Chondrocyte (in vitro differentiated cells): ENCODE measurements around the gene NCAM1. TPM values are rescaled to one million over a fixed set of nuclear protein-coding genes. Genes with fewer than 3 reads are reported as not detected.

Experiments used
- DNase-seq: peaks from one replicate; pipeline ENCODE4 v3.0.0; 2021; ENCODE audit warnings: mixed read lengths, low spot score
- H3K27ac Mint-ChIP-seq: one replicate; pipeline ENCODE4 v1.8.0; 2021; ENCODE audit warnings: mild to moderate bottlenecking, moderate library complexity, mixed read lengths; ENCODE audit not compliant: unreplicated experiment
- H3K27me3 Mint-ChIP-seq: 2 replicates; pipeline ENCODE4 v1.8.0; 2021; ENCODE audit warnings: low read depth, mixed read lengths
- H3K36me3 Mint-ChIP-seq: 2 replicates; pipeline ENCODE4 v1.8.0; 2021; ENCODE audit warnings: low read depth, mixed read lengths
- H3K4me1 Mint-ChIP-seq: 2 replicates; pipeline ENCODE4 v1.8.0; 2021; ENCODE audit warnings: low read depth, mild to moderate bottlenecking, mixed read lengths
- H3K4me3 Mint-ChIP-seq: one replicate; pipeline ENCODE4 v1.8.0; 2021; ENCODE audit warnings: mild to moderate bottlenecking, moderate library complexity, mixed read lengths; ENCODE audit not compliant: unreplicated experiment
- H3K9me3 Mint-ChIP-seq: 2 replicates; pipeline ENCODE4 v1.8.0; 2021; ENCODE audit warnings: low read depth, mixed read lengths
- total RNA-seq: library from RNA; stranded (reverse); gene quantifications from 3 replicates; pipeline ENCODE4 v1.2.1, GENCODE V29; 2021
- TF ChIP-seq, protein P1 (sequence below): fragments of 200-600 bp; sonication (generic); IDR thresholded peaks from 2 replicates; pipeline ENCODE4 v1.5.0; 2021; ENCODE audit warnings: antibody characterized with exemption, mild to moderate bottlenecking, moderate library complexity

The NCAM1 gene
- total RNA-seq, 1 donor from 2014 or later = 3.9 TPM

DNA sequence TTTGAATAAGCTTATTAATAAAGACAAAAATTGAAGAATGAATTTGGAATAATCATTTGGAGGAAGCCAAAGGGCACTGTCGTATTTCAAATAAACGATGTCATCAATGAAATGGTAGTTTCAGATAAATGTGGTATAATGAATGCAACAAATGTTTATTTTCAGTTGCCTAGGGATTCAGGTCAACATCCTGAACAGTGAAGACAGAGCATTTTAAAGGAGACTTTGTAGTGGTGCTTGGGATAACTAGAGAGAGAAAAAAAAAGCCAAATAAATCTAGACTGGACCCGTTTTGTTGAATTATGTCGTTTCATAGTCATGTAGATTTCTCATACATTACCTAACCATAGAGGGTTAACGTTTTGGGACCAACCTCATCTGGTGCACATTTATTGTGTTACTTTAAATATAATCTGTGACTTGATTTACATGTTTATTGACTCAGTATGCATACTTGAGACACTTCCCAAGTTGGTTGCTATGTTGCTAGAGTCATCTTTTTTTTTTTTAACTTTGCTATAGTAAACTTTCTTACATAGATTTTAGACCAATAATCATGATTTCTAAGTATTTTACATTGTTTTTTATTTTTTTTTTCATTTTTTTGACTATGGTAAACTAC is 111.1 kb downstream of the NCAM1 start:
- Mint-ChIP-seq H3K36me3 (no peaks in the 10 kb centered on the region), H3K9me3 (no peaks in the 10 kb centered on the region)

DNA sequence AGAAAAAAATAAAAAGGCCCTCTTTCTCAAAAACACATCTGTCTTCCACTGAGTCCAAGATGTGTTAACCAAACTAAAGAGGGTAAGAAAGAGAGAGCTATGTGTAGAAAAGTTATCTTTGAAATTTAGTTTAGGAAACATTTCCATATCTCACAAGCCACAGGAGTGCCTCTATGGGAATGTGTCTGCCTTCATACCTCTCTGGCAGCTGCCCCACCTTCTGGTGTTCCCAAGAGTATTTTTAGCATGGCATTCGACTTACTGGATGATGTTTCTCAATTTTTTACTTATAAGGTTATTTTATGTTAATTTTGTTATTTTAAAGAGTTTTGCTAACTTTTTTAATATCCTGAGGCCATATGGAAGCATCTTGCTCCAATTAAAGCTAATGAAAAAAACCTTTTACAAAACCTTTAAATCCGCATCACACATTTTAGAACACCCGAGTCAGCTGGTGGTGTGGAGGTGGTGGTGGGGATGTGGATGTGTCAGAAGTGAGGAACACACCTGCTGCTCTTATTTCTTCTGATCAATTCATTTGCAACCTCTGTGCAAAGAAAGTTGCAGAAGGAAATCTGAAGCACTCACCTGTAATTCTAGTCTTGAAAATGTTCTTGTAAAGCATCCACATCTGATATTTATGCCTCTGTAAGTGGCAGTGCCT is 112.2 kb downstream of the NCAM1 start:
- Mint-ChIP-seq H3K4me3 (no peak overlapping the region), H3K27ac (no peak overlapping the region), H3K36me3 (no peaks in the 10 kb centered on the region), H3K9me3 (no peaks in the 10 kb centered on the region), H3K4me1 (no peaks in the 10 kb centered on the region), H3K27me3 (no peaks in the 10 kb centered on the region)
- TF ChIP-seq, protein P1, sequence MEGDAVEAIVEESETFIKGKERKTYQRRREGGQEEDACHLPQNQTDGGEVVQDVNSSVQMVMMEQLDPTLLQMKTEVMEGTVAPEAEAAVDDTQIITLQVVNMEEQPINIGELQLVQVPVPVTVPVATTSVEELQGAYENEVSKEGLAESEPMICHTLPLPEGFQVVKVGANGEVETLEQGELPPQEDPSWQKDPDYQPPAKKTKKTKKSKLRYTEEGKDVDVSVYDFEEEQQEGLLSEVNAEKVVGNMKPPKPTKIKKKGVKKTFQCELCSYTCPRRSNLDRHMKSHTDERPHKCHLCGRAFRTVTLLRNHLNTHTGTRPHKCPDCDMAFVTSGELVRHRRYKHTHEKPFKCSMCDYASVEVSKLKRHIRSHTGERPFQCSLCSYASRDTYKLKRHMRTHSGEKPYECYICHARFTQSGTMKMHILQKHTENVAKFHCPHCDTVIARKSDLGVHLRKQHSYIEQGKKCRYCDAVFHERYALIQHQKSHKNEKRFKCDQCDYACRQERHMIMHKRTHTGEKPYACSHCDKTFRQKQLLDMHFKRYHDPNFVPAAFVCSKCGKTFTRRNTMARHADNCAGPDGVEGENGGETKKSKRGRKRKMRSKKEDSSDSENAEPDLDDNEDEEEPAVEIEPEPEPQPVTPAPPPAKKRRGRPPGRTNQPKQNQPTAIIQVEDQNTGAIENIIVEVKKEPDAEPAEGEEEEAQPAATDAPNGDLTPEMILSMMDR = no peak
- no peak for DNase-seq

More for the DNA sequence above, 111.1 kb downstream of the NCAM1 start:
- TF ChIP-seq, protein P1 = no peak
- DNase-seq = no peak
- Mint-ChIP-seq H3K4me3 (no peak overlapping the region), H3K4me1 (no peaks in the 10 kb centered on the region), H3K27me3 (no peaks in the 10 kb centered on the region), H3K27ac (no peak overlapping the region)

DNA sequence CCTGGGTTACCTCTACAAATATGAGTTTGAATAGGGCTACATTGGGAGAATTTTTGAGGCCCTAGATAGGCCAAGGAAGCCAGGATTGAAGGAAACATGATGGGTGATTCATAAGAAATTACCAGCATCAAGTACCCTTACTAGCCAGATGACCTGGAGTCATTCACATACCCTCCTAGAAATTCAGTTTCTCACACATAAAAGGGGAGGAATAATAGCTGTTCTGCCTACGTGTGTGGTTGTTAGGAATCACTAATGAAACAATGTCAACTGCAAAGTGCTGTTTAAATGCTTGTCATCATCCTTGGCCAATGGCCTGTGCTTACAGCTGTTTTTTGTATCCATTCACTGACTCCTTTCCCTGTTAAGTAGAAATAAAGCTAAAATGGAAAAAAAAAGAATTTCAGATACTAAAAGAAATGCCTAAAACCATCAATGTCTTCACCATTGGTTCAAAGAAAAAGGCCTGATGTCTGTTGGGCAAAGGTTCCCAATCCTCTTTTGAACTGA is 114.4 kb downstream of the NCAM1 start:
- Mint-ChIP-seq H3K4me3 (no peak overlapping the region), H3K27me3 (no peaks in the 10 kb centered on the region), H3K9me3 (no peaks in the 10 kb centered on the region), H3K4me1 (no peaks in the 10 kb centered on the region), H3K36me3 (no peaks in the 10 kb centered on the region), H3K27ac (no peak overlapping the region)
- TF ChIP-seq, protein P1 = no peak
- no peak for DNase-seq

DNA sequence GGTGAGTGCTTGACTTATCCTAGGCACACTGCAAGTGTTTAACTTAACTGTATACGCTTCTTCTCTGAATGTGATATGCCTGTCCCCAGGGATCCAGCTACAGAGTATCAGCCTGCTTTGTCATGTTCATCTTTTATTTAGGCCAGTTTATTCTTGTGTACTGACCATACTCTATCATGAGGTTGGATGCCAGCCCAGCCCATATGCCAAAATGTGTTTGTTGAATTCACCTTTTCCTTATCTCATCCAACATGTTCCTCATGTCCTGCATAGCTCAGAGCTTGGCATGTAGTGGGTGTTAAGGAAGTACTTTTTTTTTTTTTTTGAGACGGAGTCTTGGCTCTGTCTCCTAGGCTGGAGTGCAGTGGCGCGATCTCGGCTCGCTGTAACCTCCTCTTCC is 116.2 kb downstream of the NCAM1 start:
- TF ChIP-seq, protein P1 = no peak
- Mint-ChIP-seq H3K4me3 (no peak overlapping the region), H3K4me1 (no peaks in the 10 kb centered on the region), H3K27ac (no peak overlapping the region), H3K9me3 (no peaks in the 10 kb centered on the region), H3K27me3 (no peaks in the 10 kb centered on the region), H3K36me3 (no peaks in the 10 kb centered on the region)
- no peak for DNase-seq

DNA sequence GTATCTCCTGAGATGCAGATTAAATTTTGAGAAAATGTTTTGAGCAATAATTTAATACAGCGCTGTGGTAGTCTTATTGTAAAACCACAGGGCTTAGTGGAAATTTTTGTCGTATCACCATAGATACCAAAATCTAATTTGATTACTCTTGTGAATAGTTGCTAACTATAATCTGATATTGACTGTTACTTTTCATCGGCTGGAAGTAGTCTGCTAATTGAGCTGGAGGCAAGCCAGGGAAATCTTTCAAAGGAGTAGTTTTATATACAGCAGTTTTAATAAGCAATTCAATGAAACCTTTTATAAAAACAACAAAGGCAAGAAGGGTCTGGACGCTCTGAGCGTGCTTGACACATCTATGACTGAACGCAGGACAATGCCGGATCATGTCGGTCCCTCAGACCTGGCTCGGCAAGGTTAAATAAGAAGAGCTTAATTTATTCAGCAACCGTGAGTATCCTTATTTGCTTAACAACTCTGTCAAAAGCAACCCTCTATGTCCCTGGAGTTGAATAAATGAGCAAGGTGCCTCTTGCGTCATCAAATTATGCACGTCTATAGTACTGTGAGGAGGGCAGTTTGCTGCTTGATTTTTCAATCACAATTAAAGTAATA is 121.2 kb downstream of the NCAM1 start:
- no peak for DNase-seq
- no peaks in the 10 kb centered on the region for H3K4me1 Mint-ChIP-seq
- TF ChIP-seq, protein P1 = no peak
- H3K9me3 Mint-ChIP-seq = no peaks in the 10 kb centered on the region
- no peak overlapping the region for H3K27ac Mint-ChIP-seq
- H3K4me3 Mint-ChIP-seq = no peak overlapping the region
- no peaks in the 10 kb centered on the region for H3K36me3 Mint-ChIP-seq
- no peaks in the 10 kb centered on the region for H3K27me3 Mint-ChIP-seq
